Sigmoid colon (tissue), 7 donors: Measurements from ENCODE around the gene DGLUCY. TPM values are rescaled to one million over a fixed set of nuclear protein-coding genes. Genes with fewer than 3 reads are reported as not detected.

Experiments
- DNase-seq: peaks from one replicate; pipeline ENCODE4 v3.0.0-alpha.2; 2019
- H3K27ac ChIP-seq, 4 donors: fragments of 200-600 bp; sonication (generic); one replicate each; pipeline ENCODE4 v1.5.1; 2016 to 2019; ENCODE audit warnings: mild to moderate bottlenecking in 1 of 4
- H3K27me3 ChIP-seq, 3 donors: fragments of 200-600 bp; sonication (generic); one replicate each; pipeline ENCODE4 v1.5.1; 2019; ENCODE audit warnings: mild to moderate bottlenecking in 1 of 3
- H3K36me3 ChIP-seq, 4 donors: fragments of 200-600 bp; sonication (generic); one replicate each; pipeline ENCODE4 v1.5.1; 2016 to 2019
- H3K4me1 ChIP-seq, 4 donors: fragments of 200-600 bp; sonication (generic); one replicate each; pipeline ENCODE4 v1.5.1; 2017 to 2019
- H3K4me3 ChIP-seq, 4 donors: fragments of 200-600 bp; sonication (generic); one replicate each; pipeline ENCODE4 v1.5.1; 2017 to 2019; ENCODE audit warnings: mild to moderate bottlenecking in 2 of 4, moderate library complexity in 1 of 4
- H3K9me3 ChIP-seq, 4 donors: fragments of 200-600 bp in 3 of 4; sonication (generic) in 3 of 4; one replicate each; pipeline versions ENCODE4 v1.5.1 to v1.6.1; 2013 to 2019
- CTCF ChIP-seq, 4 experiments: fragments of 450-650 bp in 3 of 4; fragments of 200-600 bp in 1 of 4; IDR thresholded peaks; one replicate each; pipeline ENCODE4 v1.5.1; 2016 to 2019; ENCODE audit warnings: antibody characterized with exemption in 4 of 4, mild to moderate bottlenecking in 3 of 4, moderate library complexity in 2 of 4
- EP300 ChIP-seq, 4 donors: sonication (generic); formaldehyde crosslinking; IDR thresholded peaks; one replicate each; pipeline ENCODE4 v1.6.1; 2017; ENCODE audit warnings: antibody characterized with exemption in 4 of 4
- POLR2A ChIP-seq, 2 donors: fragments of 450-650 bp; IDR thresholded peaks; one replicate each; pipeline ENCODE4 v1.6.1; 2016; ENCODE audit warnings: antibody characterized with exemption in 2 of 2, mild to moderate bottlenecking in 2 of 2, moderate library complexity in 2 of 2
- POLR2AphosphoS5 ChIP-seq, 4 donors: sonication (generic); formaldehyde crosslinking; IDR thresholded peaks; one replicate each; pipeline ENCODE4 v1.6.1; 2017; ENCODE audit warnings: antibody characterized with exemption in 4 of 4
- WGBS, 2 donors: extraction: QIAGEN DNeasy Blood & Tissue Kit; methylation state at CpG; one replicate each; pipeline ENCODE4 v1.1.7; 2013; 5-methylcytosine and 5-hydroxymethylcytosine counted together
- intact Hi-C: fragments of 100-400 bp; cut with DNase I; formaldehyde crosslinking; loops from one replicate; pipeline ENCODE4 v1.15.1; 2023
- polyA plus RNA-seq, 3 donors: library from polyadenylated mRNA; stranded (reverse); fragments of 200-250 nt; gene quantifications; one replicate each; pipeline ENCODE4 v1.2.3, GENCODE V29; 2013
- total RNA-seq, 4 donors: library from RNA; depleted of rRNA; stranded (reverse); fragments of >200 nt; gene quantifications; one replicate each; pipeline ENCODE4 v1.1.0, GENCODE V29; 2016
- donor health status: healthy with polysubstance abuse.
- donor health status: Bipolar disorder and iron deficiency.
- donor health status: healthy.

DGLUCY gene
- total and polyA plus RNA-seq, 7 donors, result 14.4 to 99.4 (median 49.8) TPM

- no peaks in the 10 kb centered on the region for H3K9me3 ChIP-seq
- no peak overlapping the region for H3K27ac ChIP-seq
- TF ChIP-seq CTCF (IDR thresholded peaks at IDR 0.05) (no peak), EP300 (IDR thresholded peaks at IDR 0.05) (no peak), POLR2AphosphoS5 (IDR thresholded peaks at IDR 0.05) (no peak), POLR2A (IDR thresholded peaks at IDR 0.05) (no peak)
- no peaks in the 10 kb centered on the region for H3K36me3 ChIP-seq
- H3K4me1 ChIP-seq, result peaks cover 0 to 4% (median 0%) of the 10 kb centered on the region in 4 donors
- no peaks in the 10 kb centered on the region for H3K27me3 ChIP-seq
- no peak for DNase-seq
- no peak overlapping the region for H3K4me3 ChIP-seq
- intact Hi-C loops, result no loop called here
Observed at GRCh38 chr14:91070572-91070971, 43.3 kb upstream of the DGLUCY start.

GRCh38 chr14:91075553-91075952 lies 38.3 kb upstream of the DGLUCY start:
- no peak for DNase-seq
- Histone ChIP-seq H3K27me3 (no peaks in the 10 kb centered on the region), H3K9me3 (no peaks in the 10 kb centered on the region), H3K36me3 (no peaks in the 10 kb centered on the region), H3K4me3 (no peak overlapping the region), H3K27ac (no peak overlapping the region), H3K4me1 (no peaks in the 10 kb centered on the region)
- no peak for TF ChIP-seq CTCF (IDR thresholded peaks at IDR 0.05)
- TF ChIP-seq EP300 (IDR thresholded peaks at IDR 0.05), result no peak
- TF ChIP-seq POLR2A (IDR thresholded peaks at IDR 0.05), result no peak
- TF ChIP-seq POLR2AphosphoS5 (IDR thresholded peaks at IDR 0.05), result no peak
- 24 to 72% methylated on average over 5 of the region's 5 CpGs for WGBS, 2 donors
- intact Hi-C loops, result no loop called here

GRCh38 chr14:91078095-91078737 lies 35.7 kb upstream of the DGLUCY start:
- Histone ChIP-seq H3K27ac (no peak overlapping the region), H3K4me3 (no peak overlapping the region), H3K9me3 (no peaks in the 10 kb centered on the region), H3K36me3 (no peaks in the 10 kb centered on the region), H3K27me3 (no peaks in the 10 kb centered on the region), H3K4me1 (no peaks in the 10 kb centered on the region)
- 79 to 94% methylated on average over 9 of the region's 9 CpGs for WGBS, 2 donors
- DNase-seq, result no peak
- TF ChIP-seq EP300 (IDR thresholded peaks at IDR 0.05) (no peak), POLR2AphosphoS5 (IDR thresholded peaks at IDR 0.05) (no peak), POLR2A (IDR thresholded peaks at IDR 0.05) (no peak), CTCF (IDR thresholded peaks at IDR 0.05) (no peak)
- intact Hi-C loops, result no loop called here

- intact Hi-C loops, result no loop called here
- no peak for TF ChIP-seq CTCF (IDR thresholded peaks at IDR 0.05)
- TF ChIP-seq POLR2A (IDR thresholded peaks at IDR 0.05), result no peak
- no peak for TF ChIP-seq EP300 (IDR thresholded peaks at IDR 0.05)
- TF ChIP-seq POLR2AphosphoS5 (IDR thresholded peaks at IDR 0.05), result no peak
- WGBS, 2 donors, result 95% methylated on average over 6 of the region's 6 CpGs
- DNase-seq, result no peak
- no peaks in the 10 kb centered on the region for H3K4me1 ChIP-seq
- H3K27me3 ChIP-seq, result no peaks in the 10 kb centered on the region
- H3K9me3 ChIP-seq, result no peaks in the 10 kb centered on the region
- no peak overlapping the region for H3K27ac ChIP-seq
- H3K36me3 ChIP-seq, result no peaks in the 10 kb centered on the region
- no peak overlapping the region for H3K4me3 ChIP-seq
Observed at GRCh38 chr14:91080071-91080470, 33.8 kb upstream of the DGLUCY start.

- Histone ChIP-seq H3K4me3 (no peak overlapping the region), H3K36me3 (no peaks in the 10 kb centered on the region), H3K4me1 (peaks cover 0 to 2% (median 0%) of the 10 kb centered on the region in 4 donors), H3K27ac (no peak overlapping the region), H3K27me3 (no peaks in the 10 kb centered on the region), H3K9me3 (no peaks in the 10 kb centered on the region)
- WGBS, 2 donors, result 23 to 77% methylated on average over 3 of the region's 3 CpGs
- intact Hi-C loops, result no loop called here
- TF ChIP-seq POLR2A (IDR thresholded peaks at IDR 0.05), result no peak
- TF ChIP-seq POLR2AphosphoS5 (IDR thresholded peaks at IDR 0.05), result no peak
- no peak for TF ChIP-seq EP300 (IDR thresholded peaks at IDR 0.05)
- TF ChIP-seq CTCF (IDR thresholded peaks at IDR 0.05), result no peak
- no peak for DNase-seq
Observed at GRCh38 chr14:91082282-91082681, 31.6 kb upstream of the DGLUCY start.
